GM19395 (cell line): ENCODE measurements around the gene CCL21.

Experiments used
- ATAC-seq: cut with Tn5 transposase; IDR thresholded peaks from one replicate; pipeline ENCODE4 v1.9.1; 2021; ENCODE audit warnings: mild to moderate bottlenecking, moderate library complexity; ENCODE audit not compliant: unreplicated experiment

The CCL21 gene

GRCh38 chr9:34675048-34675714, 34.8 kb downstream of the CCL21 start:
- ATAC-seq: no peak

DNA sequence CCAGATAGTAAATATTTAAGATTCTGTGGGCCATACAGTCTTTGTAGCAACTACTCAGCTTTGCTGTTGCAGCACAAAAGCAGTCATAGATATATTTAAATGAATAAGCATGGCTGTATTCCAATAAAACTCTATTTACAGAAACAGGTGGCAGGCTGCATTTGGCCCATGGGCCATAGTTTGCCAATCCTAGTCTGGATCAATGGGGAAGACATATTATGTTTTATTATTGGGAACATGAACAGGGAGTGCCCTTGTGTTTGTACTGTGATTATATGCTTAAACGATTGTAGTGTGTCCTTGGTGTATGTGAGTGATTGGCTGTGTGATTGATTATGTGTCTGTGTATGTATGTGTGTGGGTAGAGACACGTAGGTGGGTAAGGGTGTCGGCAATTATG, 35.5 kb downstream of the CCL21 start:
- ATAC-seq: no peak

GRCh38 chr9:34671307-34671706, 38.6 kb downstream of the CCL21 start:
- no peak for ATAC-seq

- ATAC-seq: no peak
Observed at GRCh38 chr9:34669809-34670562, 40.0 kb downstream of the CCL21 start.

DNA sequence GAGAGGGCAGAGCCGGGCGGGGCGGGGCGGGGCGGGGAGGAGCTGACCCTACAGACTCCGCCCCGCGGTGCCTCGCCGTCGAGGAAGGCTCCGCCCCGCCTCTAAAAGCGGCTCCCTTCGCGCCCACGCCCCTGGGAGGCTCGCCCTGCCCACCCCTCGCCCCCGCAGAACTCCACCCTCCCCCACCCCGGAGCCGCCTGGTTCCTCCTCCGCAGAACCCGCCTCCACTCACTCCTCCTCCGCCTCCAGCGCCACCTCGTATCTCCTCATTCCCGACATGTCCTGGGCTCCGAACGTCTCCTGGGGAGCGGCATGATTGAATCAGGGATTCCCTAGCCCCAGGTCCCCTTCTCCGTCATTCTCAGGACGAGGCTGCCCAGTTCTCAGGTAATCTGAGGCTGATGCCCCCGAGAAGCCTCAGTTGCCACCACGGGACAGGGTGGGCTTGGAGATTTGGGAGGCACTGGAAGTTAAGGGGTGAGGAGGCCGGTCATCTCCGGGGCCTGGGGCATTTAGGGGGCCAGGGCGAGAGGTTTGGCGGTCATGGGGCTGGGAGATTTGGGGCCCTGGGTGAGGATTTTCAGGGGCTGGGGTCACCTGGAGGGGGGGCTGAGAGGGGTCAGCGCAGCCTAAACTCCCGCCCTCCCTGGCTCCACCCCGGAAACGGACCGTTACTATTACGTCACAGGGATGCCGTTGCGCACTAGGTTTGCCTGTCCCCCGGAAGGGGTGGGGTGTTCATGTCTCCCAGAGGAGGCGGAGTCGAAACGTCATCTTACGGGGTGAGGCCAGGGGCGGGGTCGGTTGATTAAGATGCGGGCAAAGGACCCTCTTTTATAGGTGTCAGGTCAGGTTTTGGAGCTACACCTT, 44.3 kb downstream of the CCL21 start:
- peak; percentile 70 for ATAC-seq

GRCh38 chr9:34665067-34665380, 44.9 kb downstream of the CCL21 start:
- peak; percentile 28 for ATAC-seq

- peak; percentile 58 for ATAC-seq
Observed at GRCh38 chr9:34664281-34665066, 45.5 kb downstream of the CCL21 start.

DNA sequence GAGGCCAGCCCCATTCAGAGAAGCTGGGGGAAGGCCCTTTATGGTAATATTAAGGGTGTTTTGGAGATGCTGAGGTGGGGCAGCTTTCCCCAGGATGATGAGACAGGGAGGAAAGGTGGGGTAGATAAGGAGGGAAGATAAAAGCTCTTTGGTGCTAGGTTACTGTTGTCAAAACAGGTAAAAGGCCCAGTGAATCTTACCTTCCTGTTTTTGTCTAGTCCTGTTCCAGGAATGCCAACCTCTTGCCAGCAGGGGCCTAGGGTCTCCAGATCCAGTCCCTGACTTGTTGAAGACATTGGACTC, 46.7 kb downstream of the CCL21 start:
- ATAC-seq: no peak

DNA sequence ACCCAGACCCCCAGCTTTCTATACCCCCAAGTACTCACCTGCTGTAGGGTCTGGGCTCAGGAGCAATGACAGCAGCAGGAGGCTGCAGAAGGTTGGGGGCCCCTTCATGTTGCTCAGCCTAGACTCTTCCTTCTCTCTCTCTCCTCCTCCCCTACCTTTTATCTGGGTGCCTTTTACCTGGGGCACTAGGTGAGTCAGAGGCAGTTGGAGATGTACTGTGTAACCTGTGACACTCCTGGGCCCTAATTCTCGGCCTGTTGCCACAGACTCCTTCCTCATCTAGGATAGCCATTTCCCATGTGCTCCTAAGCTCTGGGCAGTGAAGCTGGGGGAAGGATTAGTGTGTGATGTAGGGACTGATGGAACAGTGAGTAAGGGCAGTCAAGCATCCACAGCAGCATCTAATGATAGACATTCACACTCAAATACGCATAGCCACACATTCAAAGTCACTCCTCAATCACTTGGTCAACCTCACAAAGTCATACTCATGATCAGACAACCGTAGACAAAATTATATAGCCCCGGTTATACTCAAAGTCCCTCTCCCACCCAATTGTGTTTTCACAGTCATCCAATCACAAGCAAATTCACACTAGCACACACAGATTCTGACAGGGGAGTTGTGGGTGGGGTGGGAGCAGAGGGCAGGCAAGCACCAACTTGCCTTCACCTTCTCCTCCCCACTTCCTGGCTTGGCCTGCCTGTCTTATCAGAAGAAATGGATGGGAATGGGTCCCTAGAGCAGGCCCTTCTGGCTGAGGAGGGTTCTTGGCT, 47.2 kb downstream of the CCL21 start, which contains the start of gene CCL27:
CCL27 (minus strand) TSS at position 132 of the 777 bp plus-strand sequence; CDS start at position 108, 24 bp downstream.
- ATAC-seq: no peak

DNA sequence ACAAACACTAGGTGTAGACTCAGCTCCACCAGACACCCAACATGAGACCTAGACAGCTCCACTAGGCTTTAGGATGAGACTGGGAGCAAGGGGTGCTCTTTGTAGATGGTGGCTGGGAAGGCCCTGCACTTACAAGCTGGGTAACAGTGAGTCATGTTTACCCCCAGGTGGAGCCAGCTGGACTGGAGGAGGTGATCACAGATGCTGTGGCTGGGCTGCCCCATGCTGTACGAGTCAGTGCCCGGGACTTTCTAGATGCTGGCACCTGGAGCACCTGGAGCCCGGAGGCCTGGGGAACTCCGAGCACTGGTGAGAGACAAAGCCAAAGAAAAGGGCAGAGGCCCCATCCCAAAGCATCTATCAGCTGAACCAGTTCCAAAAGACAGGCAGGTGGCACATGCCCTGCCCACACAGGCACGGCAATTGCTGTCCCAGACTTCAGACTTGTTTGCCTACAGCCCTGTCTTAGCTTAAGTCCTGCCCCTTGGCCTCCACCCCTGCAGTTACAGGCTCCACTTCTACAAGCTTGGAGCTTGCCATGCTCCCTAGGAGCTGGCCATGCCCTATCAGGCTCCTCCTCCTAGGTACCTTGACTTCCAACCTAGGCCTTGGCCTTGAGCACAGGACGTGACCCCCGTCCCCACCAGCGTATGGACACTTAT, 50.2 kb downstream of the CCL21 start:
- ATAC-seq: no peak
